ENCODE results near the gene PRKCH.

PRKCH gene

GRCh38 chr14:61377749-61378148 lies 56.4 kb downstream of the PRKCH start:
- peaks cover 23% of the 10 kb centered on the region for H3K9me3 ChIP-seq (ENCODE audit: control insufficient read depth, low read length)
- H3K4me3 ChIP-seq (ENCODE audit: extremely low read depth, insufficient read depth, low read length, poor library complexity, severe bottlenecking), result no peak overlapping the region
- H3K36me3 ChIP-seq (ENCODE audit: control insufficient read depth, insufficient read depth, low read length), result no peaks in the 10 kb centered on the region
- H3K27ac ChIP-seq (ENCODE audit: low read depth, low read length, severe bottlenecking), result no peak overlapping the region
- H3K4me1 ChIP-seq (ENCODE audit: control insufficient read depth, insufficient read depth, low read length, poor library complexity, severe bottlenecking), result peaks cover 4% of the 10 kb centered on the region

- Histone ChIP-seq H3K9me3 (ENCODE audit: control insufficient read depth, low read length) (peaks cover 8% of the 10 kb centered on the region), H3K27ac (ENCODE audit: low read depth, low read length, severe bottlenecking) (no peak overlapping the region), H3K4me1 (ENCODE audit: control insufficient read depth, insufficient read depth, low read length, poor library complexity, severe bottlenecking) (peaks cover 12% of the 10 kb centered on the region), H3K4me3 (ENCODE audit: extremely low read depth, insufficient read depth, low read length, poor library complexity, severe bottlenecking) (no peak overlapping the region), H3K36me3 (ENCODE audit: control insufficient read depth, insufficient read depth, low read length) (no peaks in the 10 kb centered on the region)
- WGBS, 2 experiments (ENCODE audit: insufficient coverage in 2 of 2), result 100% methylated on average over 2 to 3 of the region's 8 CpGs
Measured at GRCh38 chr14:61379639-61380184, 58.3 kb downstream of the PRKCH start.

- Histone ChIP-seq H3K4me1 (ENCODE audit: control insufficient read depth, insufficient read depth, low read length, poor library complexity, severe bottlenecking) (peaks cover 15% of the 10 kb centered on the region), H3K4me3 (ENCODE audit: extremely low read depth, insufficient read depth, low read length, poor library complexity, severe bottlenecking) (no peak overlapping the region), H3K9me3 (ENCODE audit: control insufficient read depth, low read length) (no peaks in the 10 kb centered on the region), H3K27ac (ENCODE audit: low read depth, low read length, severe bottlenecking) (no peak overlapping the region), H3K36me3 (ENCODE audit: control insufficient read depth, insufficient read depth, low read length) (no peaks in the 10 kb centered on the region)
- WGBS, 2 experiments (ENCODE audit: insufficient coverage in 2 of 2), result 90 to 94% methylated on average over 2 to 3 of the region's 3 CpGs
Measured at GRCh38 chr14:61380984-61381383, 59.6 kb downstream of the PRKCH start.

GRCh38 chr14:61381553-61381952 lies 60.2 kb downstream of the PRKCH start:
- Histone ChIP-seq H3K4me1 (ENCODE audit: control insufficient read depth, insufficient read depth, low read length, poor library complexity, severe bottlenecking) (peaks cover 15% of the 10 kb centered on the region), H3K4me3 (ENCODE audit: extremely low read depth, insufficient read depth, low read length, poor library complexity, severe bottlenecking) (no peak overlapping the region), H3K9me3 (ENCODE audit: control insufficient read depth, low read length) (no peaks in the 10 kb centered on the region), H3K27ac (ENCODE audit: low read depth, low read length, severe bottlenecking) (no peak overlapping the region), H3K36me3 (ENCODE audit: control insufficient read depth, insufficient read depth, low read length) (no peaks in the 10 kb centered on the region)
- 91 to 95% methylated on average over 9 of the region's 9 CpGs for WGBS, 2 experiments (ENCODE audit: insufficient coverage in 2 of 2)

GRCh38 chr14:61382842-61383241 lies 61.5 kb downstream of the PRKCH start:
- 100% methylated on average over 1 of the region's 2 CpGs for WGBS, 2 experiments (ENCODE audit: insufficient coverage in 2 of 2)
- no peak overlapping the region for H3K27ac ChIP-seq (ENCODE audit: low read depth, low read length, severe bottlenecking)
- H3K36me3 ChIP-seq (ENCODE audit: control insufficient read depth, insufficient read depth, low read length), result no peaks in the 10 kb centered on the region
- H3K4me3 ChIP-seq (ENCODE audit: extremely low read depth, insufficient read depth, low read length, poor library complexity, severe bottlenecking), result no peak overlapping the region
- no peaks in the 10 kb centered on the region for H3K9me3 ChIP-seq (ENCODE audit: control insufficient read depth, low read length)
- H3K4me1 ChIP-seq (ENCODE audit: control insufficient read depth, insufficient read depth, low read length, poor library complexity, severe bottlenecking), result peaks cover 20% of the 10 kb centered on the region

GRCh38 chr14:61385002-61385685 lies 63.8 kb downstream of the PRKCH start:
- no peaks in the 10 kb centered on the region for H3K9me3 ChIP-seq (ENCODE audit: control insufficient read depth, low read length)
- no peak overlapping the region for H3K27ac ChIP-seq (ENCODE audit: low read depth, low read length, severe bottlenecking)
- H3K36me3 ChIP-seq (ENCODE audit: control insufficient read depth, insufficient read depth, low read length), result no peaks in the 10 kb centered on the region
- H3K4me3 ChIP-seq (ENCODE audit: extremely low read depth, insufficient read depth, low read length, poor library complexity, severe bottlenecking), result no peak overlapping the region
- 91 to 92% methylated on average over 6 of the region's 6 CpGs for WGBS, 2 experiments (ENCODE audit: insufficient coverage in 2 of 2)
- H3K4me1 ChIP-seq (ENCODE audit: control insufficient read depth, insufficient read depth, low read length, poor library complexity, severe bottlenecking), result peaks cover 29% of the 10 kb centered on the region

GRCh38 chr14:61386173-61386772 lies 64.9 kb downstream of the PRKCH start:
- Histone ChIP-seq H3K27ac (ENCODE audit: low read depth, low read length, severe bottlenecking) (no peak overlapping the region), H3K9me3 (ENCODE audit: control insufficient read depth, low read length) (no peaks in the 10 kb centered on the region), H3K4me3 (ENCODE audit: extremely low read depth, insufficient read depth, low read length, poor library complexity, severe bottlenecking) (no peak overlapping the region), H3K36me3 (ENCODE audit: control insufficient read depth, insufficient read depth, low read length) (no peaks in the 10 kb centered on the region), H3K4me1 (ENCODE audit: control insufficient read depth, insufficient read depth, low read length, poor library complexity, severe bottlenecking) (peaks cover 28% of the 10 kb centered on the region)
- 86 to 94% methylated on average over 9 of the region's 9 CpGs for WGBS, 2 experiments (ENCODE audit: insufficient coverage in 2 of 2)

- Histone ChIP-seq H3K36me3 (ENCODE audit: control insufficient read depth, insufficient read depth, low read length) (no peaks in the 10 kb centered on the region), H3K4me1 (ENCODE audit: control insufficient read depth, insufficient read depth, low read length, poor library complexity, severe bottlenecking) (peaks cover 25% of the 10 kb centered on the region), H3K9me3 (ENCODE audit: control insufficient read depth, low read length) (no peaks in the 10 kb centered on the region), H3K4me3 (ENCODE audit: extremely low read depth, insufficient read depth, low read length, poor library complexity, severe bottlenecking) (no peak overlapping the region), H3K27ac (ENCODE audit: low read depth, low read length, severe bottlenecking) (no peak overlapping the region)
- 86 to 88% methylated on average over 4 of the region's 4 CpGs for WGBS, 2 experiments (ENCODE audit: insufficient coverage in 2 of 2)
Measured at GRCh38 chr14:61387076-61387475, 65.7 kb downstream of the PRKCH start.

GRCh38 chr14:61388173-61388975 lies 67.0 kb downstream of the PRKCH start:
- WGBS, 2 experiments (ENCODE audit: insufficient coverage in 2 of 2), result 94 to 98% methylated on average over 5 to 7 of the region's 7 CpGs
- Histone ChIP-seq H3K9me3 (ENCODE audit: control insufficient read depth, low read length) (no peaks in the 10 kb centered on the region), H3K4me1 (ENCODE audit: control insufficient read depth, insufficient read depth, low read length, poor library complexity, severe bottlenecking) (peaks cover 25% of the 10 kb centered on the region), H3K4me3 (ENCODE audit: extremely low read depth, insufficient read depth, low read length, poor library complexity, severe bottlenecking) (no peak overlapping the region), H3K27ac (ENCODE audit: low read depth, low read length, severe bottlenecking) (peak overlapping the region; percentile 71), H3K36me3 (ENCODE audit: control insufficient read depth, insufficient read depth, low read length) (no peaks in the 10 kb centered on the region)

GRCh38 chr14:61388976-61389576 lies 67.7 kb downstream of the PRKCH start:
- no peaks in the 10 kb centered on the region for H3K36me3 ChIP-seq (ENCODE audit: control insufficient read depth, insufficient read depth, low read length)
- peak overlapping the region; percentile 13 for H3K27ac ChIP-seq (ENCODE audit: low read depth, low read length, severe bottlenecking)
- 89 to 91% methylated on average over 4 to 5 of the region's 5 CpGs for WGBS, 2 experiments (ENCODE audit: insufficient coverage in 2 of 2)
- H3K9me3 ChIP-seq (ENCODE audit: control insufficient read depth, low read length), result no peaks in the 10 kb centered on the region
- H3K4me1 ChIP-seq (ENCODE audit: control insufficient read depth, insufficient read depth, low read length, poor library complexity, severe bottlenecking), result peaks cover 23% of the 10 kb centered on the region
- H3K4me3 ChIP-seq (ENCODE audit: extremely low read depth, insufficient read depth, low read length, poor library complexity, severe bottlenecking), result no peak overlapping the region

Measured in mesodermal cell (in vitro differentiated cells).